ENCODE data around the gene NPC1.

GRCh38 chr18:23529604-23530003 is 56.7 kb downstream of the NPC1 start:
- TF ChIP-seq POLR2A (IDR thresholded peaks at IDR 0.05; ENCODE audit: low read depth, low read length) (no peak), TAF1 (IDR thresholded peaks at IDR 0.05; ENCODE audit: low read depth, low read length) (no peak), POLR2AphosphoS5 (IDR thresholded peaks at IDR 0.05; ENCODE audit: low read depth, low read length) (no peak)
